Stimulated activated naive CD8-positive, alpha-beta T cell treated with anti-CD3 and anti-CD28 coated beads, Interleukin-15, amount 100 ng/mL, for 72 hours (primary cell): ENCODE data around the gene ARHGEF16.
A peak's percentile ranks its signal among the peaks of the same experiment; 100 is the strongest.

Experiments used
- ATAC-seq: fragments of 150-1000 bp; cut with Tn5 transposase; 2 replicates; pipeline ENCODE4 v1.10.0; 2021; ENCODE audit warnings: mild to moderate bottlenecking, moderate library complexity
- DNase-seq, 2 donors: peaks; one replicate each; pipeline ENCODE4 v3.0.0; 2021 to 2022
- H3K27ac Mint-ChIP-seq, 2 donors: one replicate each; pipeline ENCODE4 v1.8.0; 2022; ENCODE audit warnings: mild to moderate bottlenecking in 2 of 2, mixed read lengths in 2 of 2, moderate library complexity in 2 of 2
- H3K27me3 Mint-ChIP-seq: one replicate; pipeline ENCODE4 v1.8.0; 2022; ENCODE audit warnings: mixed read lengths
- H3K4me1 Mint-ChIP-seq: one replicate; pipeline ENCODE4 v1.8.0; 2022; ENCODE audit warnings: mild to moderate bottlenecking, mixed read lengths
- H3K4me3 Mint-ChIP-seq, 2 donors: one replicate each; pipeline ENCODE4 v1.8.0; 2022; ENCODE audit warnings: mild to moderate bottlenecking in 2 of 2, mixed read lengths in 2 of 2, moderate library complexity in 1 of 2
- H3K9me3 Mint-ChIP-seq, 2 donors: one replicate each; pipeline ENCODE4 v1.8.0; 2022; ENCODE audit warnings: mixed read lengths in 2 of 2

The ARHGEF16 gene

DNA sequence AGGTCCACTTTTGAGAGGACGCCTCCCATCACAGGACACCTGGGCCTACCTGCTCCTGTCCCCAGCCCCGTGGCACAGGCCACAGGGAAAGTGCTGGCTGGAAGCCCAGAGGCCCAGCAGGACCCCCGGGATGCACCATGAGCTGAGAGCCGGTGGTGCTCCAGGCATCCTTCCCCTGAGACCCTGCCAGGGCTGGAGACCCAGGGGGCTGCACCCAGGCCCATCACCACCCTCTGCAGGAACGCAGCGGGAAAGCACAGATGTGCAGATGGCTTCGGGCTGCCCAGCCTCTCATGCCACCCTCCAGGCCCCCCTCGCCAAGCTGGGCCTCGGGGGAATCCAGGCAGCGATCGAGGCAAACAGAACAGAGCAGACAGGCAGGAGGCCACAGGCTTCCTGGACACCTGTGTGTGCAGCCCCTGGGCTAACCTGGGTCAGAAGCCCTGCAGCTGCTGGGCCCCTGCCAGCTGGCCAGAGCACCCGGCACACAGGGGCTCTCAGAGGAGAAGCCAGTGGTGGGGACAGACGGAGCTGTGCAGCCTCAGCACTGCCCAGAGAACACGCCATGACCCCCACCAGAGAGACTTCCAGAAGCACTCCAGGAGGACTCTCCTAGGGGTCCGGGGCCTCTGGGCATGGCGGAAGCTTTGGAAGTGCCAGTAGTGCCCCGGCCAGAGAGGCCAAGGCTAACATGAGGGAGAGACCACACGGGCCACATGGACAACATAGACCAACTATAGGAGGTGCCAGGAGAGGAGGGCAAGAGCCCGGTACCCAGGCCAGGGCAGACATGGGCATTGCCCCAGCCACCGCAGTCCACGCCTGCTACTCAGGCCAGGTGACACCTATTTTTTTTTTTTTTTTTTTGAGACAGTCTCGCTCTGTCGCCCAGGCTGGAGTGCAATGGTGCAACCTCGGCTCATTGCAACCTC, 71.4 kb downstream of the ARHGEF16 start:
- H3K27me3 Mint-ChIP-seq = no peaks in the 10 kb centered on the region
- peaks cover 29% of the 10 kb centered on the region for H3K4me1 Mint-ChIP-seq
- ATAC-seq (no peak), DNase-seq (no peak)
- no peak overlapping the region for H3K27ac Mint-ChIP-seq
- H3K4me3 Mint-ChIP-seq = no peak overlapping the region
- H3K9me3 Mint-ChIP-seq = no peaks in the 10 kb centered on the region

DNA sequence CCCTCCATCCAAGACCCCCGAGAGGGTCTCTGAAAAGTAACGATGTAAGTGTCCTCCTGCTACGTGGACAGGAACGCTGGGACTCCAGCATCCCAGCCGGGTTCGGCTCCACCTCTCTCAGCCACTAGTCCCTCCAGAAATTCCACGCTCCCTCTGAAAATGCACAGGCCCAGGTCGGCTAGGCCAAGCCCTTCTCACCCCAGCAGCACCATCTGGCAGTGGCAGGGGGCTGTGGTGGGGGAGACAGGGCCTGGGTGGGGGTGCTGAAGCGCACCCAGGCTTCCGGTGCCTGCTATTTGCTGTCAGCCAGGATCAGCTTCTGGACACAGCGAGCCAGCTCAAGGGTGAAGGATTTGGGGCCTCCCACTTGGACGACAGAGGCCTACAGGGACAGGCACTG, 73.3 kb downstream of the ARHGEF16 start:
- H3K27ac Mint-ChIP-seq = no peak overlapping the region
- no peaks in the 10 kb centered on the region for H3K27me3 Mint-ChIP-seq
- DNase-seq = no peak
- H3K4me3 Mint-ChIP-seq = no peak overlapping the region
- H3K4me1 Mint-ChIP-seq = peaks cover 41% of the 10 kb centered on the region
- no peak for ATAC-seq
- H3K9me3 Mint-ChIP-seq = no peaks in the 10 kb centered on the region

DNA sequence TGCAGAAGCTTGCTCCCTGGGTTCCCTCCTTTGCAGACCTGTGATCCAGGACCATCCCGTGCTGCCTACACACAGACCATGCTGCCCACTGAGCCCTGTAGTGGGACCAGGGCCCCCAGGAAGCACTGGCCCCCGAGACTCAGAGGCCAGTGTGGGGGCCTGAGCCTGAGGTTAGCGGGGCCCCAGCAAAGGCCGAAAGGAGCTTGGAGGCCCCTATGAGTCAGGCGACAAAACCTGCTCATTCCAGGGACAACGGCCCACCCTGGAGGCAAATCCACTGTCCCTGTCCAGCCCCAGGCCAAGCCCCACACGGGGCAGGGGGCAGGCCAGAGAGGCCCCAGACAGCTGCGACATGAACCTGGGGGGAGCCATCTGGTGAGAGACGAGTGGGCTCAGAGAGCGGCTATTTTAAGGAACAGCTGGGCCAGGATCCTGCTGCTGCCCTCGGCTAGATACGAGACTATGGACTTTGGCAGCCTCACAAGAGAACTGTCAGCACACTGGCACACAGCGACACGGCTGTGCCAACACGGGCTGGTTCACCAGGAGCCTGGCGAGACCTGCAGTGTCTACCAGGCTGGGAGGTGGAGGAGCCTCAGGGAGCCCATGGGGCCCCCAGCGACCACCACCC, 74.7 kb downstream of the ARHGEF16 start:
- Mint-ChIP-seq H3K9me3 (no peaks in the 10 kb centered on the region), H3K27me3 (no peaks in the 10 kb centered on the region), H3K27ac (no peak overlapping the region), H3K4me3 (no peak overlapping the region), H3K4me1 (peaks cover 41% of the 10 kb centered on the region)
- ATAC-seq (no peak), DNase-seq (no peak)

DNA sequence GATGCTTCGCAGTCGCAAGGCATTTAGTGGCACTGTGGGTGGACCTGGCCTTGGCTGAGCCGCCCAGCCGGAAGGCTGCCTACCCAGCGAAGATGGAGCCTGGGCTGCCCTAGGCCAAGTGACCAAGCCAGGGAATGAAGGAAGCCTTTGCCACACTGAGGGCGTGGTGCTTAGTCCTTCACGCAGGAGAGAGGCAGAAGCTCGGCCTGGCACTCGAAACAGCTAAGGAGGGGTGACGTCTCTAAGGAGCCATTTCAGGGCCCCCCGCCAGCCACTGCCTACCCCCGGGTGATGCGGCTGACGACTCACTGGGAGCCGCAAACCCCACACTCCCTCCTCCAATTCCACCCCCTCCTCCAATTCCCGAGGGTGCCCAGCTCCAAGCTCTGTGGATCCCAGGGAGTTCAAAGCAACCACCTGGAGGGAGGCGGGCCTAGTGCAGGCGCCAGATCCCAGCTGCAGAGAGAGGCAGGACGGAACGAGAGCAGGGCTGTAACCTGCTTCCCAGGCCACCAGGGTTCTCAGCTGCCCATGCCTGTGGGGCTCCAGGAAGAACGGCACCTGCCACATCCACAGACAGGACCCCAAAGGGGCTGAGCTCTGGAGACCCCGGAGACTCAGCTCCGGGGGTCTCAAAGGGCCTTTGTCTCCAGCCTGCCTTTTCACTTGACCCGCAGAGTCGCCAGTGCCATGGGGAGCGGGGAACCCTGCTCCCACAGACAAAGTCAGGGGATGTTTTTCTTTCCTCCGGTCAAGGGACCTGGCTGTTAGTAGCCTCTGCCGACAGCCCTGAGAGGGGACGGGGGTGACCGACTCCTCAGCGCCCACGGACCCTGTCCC, 75.8 kb downstream of the ARHGEF16 start:
- Mint-ChIP-seq H3K27ac (peak overlapping the region in 1 of 2 donors; percentile 86), H3K4me3 (peak overlapping the region; percentile 81 to 84), H3K4me1 (peaks cover 41% of the 10 kb centered on the region), H3K27me3 (no peaks in the 10 kb centered on the region), H3K9me3 (no peaks in the 10 kb centered on the region)
- ATAC-seq (no peak), DNase-seq (peak; percentile 10 to 16)
